D721Med (cell line): ENCODE data around the gene IL12B.

Experiments
- DNase-seq: peaks from one replicate; pipeline ENCODE4 v3.0.0; 2011; ENCODE audit warnings: low spot score; ENCODE audit not compliant: insufficient read length
- FAIRE-seq: peaks from 2 replicates; lab custom pipeline; 2011; peaks lifted over from hg19 to GRCh38; lab: Jason Lieb, UNC
- TF ChIP-seq, protein P1 (sequence below): IDR thresholded peaks from 2 replicates; pipeline ENCODE4 v1.5.1; 2012; ENCODE audit warnings: mild to moderate bottlenecking, control low read depth; ENCODE audit not compliant: insufficient read depth; ENCODE audit errors: missing control alignments

Gene IL12B

DNA sequence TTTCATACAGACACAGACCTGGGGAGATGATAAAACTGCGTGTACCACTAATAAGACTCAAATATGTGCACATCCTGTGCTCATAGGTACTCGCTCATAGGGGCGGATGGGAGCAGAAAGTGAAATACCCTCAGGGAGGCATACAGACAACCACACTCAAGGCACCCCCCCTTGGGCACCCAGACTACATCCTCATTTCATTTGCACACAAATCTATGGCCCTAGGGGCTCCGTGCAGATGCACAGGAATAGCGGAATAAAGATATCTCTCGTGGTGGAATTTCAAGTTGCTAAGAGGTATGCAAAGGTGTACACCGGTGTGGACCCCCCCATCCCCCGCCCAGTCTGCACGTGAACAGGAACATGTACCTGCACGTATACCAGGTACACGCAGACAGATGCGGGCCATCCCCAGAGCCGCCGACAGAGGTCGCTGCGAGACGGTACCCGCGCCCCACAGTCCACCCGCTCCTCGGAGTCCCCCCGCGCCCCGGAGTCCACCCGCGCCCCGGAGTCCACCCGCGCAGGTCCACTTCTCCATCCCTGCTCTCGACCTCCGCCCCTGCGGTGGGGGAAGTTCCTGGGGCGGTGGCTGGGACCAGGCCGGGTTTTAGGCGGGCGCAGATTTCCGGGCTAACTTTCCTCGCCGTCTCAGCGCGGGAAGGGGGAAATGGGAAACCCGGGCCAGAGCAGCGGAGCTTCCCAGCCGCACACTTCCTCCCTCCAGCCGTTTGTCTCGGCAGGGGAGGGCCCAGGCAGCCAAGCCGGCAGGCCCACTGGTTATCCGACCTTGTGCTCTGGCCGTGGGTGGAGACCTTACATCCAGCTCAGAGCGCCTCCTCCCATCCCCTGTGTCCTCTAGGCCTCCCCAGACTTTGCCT is 1.0 kb upstream of the IL12B start:
- DNase-seq = peak; percentile 62
- TF ChIP-seq, protein P1, sequence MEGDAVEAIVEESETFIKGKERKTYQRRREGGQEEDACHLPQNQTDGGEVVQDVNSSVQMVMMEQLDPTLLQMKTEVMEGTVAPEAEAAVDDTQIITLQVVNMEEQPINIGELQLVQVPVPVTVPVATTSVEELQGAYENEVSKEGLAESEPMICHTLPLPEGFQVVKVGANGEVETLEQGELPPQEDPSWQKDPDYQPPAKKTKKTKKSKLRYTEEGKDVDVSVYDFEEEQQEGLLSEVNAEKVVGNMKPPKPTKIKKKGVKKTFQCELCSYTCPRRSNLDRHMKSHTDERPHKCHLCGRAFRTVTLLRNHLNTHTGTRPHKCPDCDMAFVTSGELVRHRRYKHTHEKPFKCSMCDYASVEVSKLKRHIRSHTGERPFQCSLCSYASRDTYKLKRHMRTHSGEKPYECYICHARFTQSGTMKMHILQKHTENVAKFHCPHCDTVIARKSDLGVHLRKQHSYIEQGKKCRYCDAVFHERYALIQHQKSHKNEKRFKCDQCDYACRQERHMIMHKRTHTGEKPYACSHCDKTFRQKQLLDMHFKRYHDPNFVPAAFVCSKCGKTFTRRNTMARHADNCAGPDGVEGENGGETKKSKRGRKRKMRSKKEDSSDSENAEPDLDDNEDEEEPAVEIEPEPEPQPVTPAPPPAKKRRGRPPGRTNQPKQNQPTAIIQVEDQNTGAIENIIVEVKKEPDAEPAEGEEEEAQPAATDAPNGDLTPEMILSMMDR = peak; percentile 52
- FAIRE-seq = no peak

DNA sequence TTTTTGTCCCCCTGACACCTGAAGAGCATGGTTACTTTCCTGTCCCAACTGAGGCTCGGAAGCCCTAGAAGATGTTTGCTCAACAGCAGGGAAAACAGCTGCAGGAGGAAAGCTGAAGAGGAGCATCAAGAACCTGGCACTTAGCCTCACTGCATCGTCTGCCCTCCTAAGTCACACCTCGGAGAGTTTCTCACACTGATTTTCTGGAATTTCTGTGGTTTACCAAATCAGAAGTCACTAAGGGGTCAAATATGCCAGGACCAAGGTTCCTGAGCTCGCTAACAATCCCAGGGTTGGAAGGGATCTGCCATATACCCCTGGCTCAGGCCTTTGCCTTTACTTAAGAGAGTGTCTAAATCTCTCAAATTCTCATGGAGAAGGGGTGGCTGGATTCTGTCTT is 5.3 kb downstream of the IL12B start:
- no peak for FAIRE-seq
- DNase-seq = no peak
- TF ChIP-seq, protein P1 = no peak

DNA sequence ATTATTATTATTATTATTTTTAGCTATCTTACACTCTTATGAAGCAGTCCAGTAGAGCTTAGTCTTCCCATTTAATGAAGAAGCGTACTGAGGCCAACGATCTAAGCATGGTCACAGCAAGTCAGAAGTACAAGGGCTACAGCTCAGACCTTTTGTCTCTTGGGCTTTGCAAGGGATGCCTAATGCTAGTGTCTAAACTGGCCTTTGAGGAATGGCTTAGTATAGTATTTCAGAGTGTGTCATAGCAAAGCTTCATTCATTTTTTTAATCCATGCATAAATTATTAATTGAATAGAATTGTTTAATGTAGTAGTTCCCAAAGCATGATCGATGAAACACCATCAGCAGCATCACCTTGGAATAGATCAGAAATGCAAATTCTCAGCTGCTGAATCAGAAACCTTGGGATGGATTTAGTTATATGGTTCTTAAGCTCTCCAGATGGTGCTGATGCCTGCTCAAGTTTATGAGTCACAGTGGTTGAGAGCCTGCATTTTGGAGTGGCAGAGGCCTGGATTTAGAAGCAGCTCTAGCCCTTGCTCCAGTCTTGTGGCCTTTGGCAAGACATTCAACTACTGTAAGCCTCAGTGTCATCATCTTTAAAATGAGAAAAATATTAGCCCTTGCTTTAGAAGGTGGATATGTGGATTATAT is 6.1 kb downstream of the IL12B start:
- TF ChIP-seq, protein P1 = no peak
- DNase-seq = no peak
- FAIRE-seq = no peak

DNA sequence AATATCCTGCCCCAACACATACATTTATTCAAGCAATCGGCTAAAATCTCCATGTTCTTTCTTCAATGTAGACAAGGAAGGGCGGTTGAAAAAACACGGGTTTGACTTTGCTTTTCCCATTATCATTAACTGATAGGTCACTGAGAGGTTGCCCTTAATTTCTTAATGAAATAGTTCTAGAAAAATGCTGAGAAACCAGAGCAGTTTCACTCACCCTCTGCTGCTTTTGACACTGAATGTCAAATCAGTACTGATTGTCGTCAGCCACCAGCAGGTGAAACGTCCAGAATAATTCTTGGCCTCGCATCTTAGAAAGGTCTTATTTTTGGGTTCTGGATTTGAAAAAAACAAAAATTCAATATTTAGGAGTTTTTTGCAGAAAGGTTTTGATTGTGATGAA is 8.1 kb downstream of the IL12B start:
- FAIRE-seq = no peak

DNA sequence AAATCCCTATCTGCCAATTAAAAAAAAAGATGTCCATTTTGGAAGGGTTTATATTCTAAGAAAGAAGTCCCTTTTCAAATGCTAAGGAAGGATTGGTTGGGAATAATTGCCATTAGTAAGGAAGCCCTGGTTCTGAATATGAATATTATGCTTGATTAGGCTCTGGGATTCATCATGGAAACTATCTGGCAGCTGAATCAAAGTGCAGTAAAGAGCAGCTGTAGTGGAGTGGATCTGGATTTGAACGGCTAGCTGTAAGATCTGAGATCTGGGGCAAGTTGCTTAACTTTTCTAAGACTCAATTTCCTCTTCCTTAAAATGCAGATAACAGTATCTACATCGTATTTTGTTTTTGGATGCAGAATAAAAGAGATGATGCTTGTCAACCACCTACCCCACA is 10.5 kb downstream of the IL12B start:
- TF ChIP-seq, protein P1 = no peak
- FAIRE-seq (no peak), DNase-seq (no peak)

More for the DNA sequence above, 8.1 kb downstream of the IL12B start:
- DNase-seq = no peak
- TF ChIP-seq, protein P1 = no peak

DNA sequence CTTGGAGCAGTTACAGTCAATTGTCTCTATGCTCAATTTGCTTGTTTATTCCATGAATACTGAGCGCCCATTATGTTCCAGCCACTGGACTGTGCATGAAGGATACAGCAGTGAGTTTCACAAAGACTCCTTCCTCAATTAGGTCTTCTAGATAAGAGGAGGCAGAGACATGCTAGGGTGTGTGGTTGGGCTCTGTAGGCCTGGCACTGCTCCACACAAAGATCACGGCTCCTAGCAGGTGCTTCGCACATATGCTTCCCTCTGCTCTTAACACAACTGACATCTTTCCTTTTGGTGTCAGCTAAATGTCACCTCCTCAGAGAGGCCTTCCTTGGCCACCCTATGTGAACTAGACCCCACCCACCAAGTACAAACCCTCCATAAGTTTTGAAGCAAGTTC is 10.9 kb downstream of the IL12B start:
- FAIRE-seq (no peak), DNase-seq (no peak)
- TF ChIP-seq, protein P1 = no peak
